Measurements from ENCODE around the gene TMTC4. TPM values are rescaled to one million over a fixed set of nuclear protein-coding genes. Genes with fewer than 3 reads are reported as not detected.

The TMTC4 gene
- polyA plus RNA-seq, 3 donors: 2.1 to 11.5 (median 3.9) TPM

- peaks cover 0 to 2% (median 0%) of the 10 kb centered on the region in 3 donors for H3K27me3 Mint-ChIP-seq (ENCODE audit: low read depth in 3 of 3)
- Histone ChIP-seq H3K9me3 (replicated peaks in 1 of 2; ENCODE audit: control insufficient read depth in 1 of 2, insufficient read depth in 1 of 2, low read length in 2 of 2) (no peaks in the 10 kb centered on the region), H3K27me3 (ENCODE audit: control insufficient read depth in 2 of 2, insufficient read depth in 2 of 2, low read length in 2 of 2) (no peaks in the 10 kb centered on the region), H3K4me3 (replicated peaks in 1 of 3; ENCODE audit: low read depth in 2 of 3, low read length in 3 of 3) (no peak overlapping the region), H3K4me1 (ENCODE audit: control insufficient read depth in 1 of 2, insufficient read depth in 2 of 2, low read length in 2 of 2) (no peaks in the 10 kb centered on the region), H3K9ac (ENCODE audit: insufficient read depth, low read length, poor library complexity, severe bottlenecking) (no peak overlapping the region), H2AFZ (ENCODE audit: insufficient read depth, low read depth, low read length, poor library complexity, severe bottlenecking) (no peak overlapping the region), H3K79me2 (ENCODE audit: insufficient read depth, low read length) (peaks cover 5% of the 10 kb centered on the region), H3K27ac (ENCODE audit: low read depth in 1 of 2, low read length in 2 of 2) (no peak overlapping the region), H3K36me3 (replicated peaks in 1 of 2; ENCODE audit: control insufficient read depth in 1 of 2, insufficient read depth in 2 of 2, low read length in 2 of 2) (peaks cover 74 to 100% of the 10 kb centered on the region in 2 donors), H4K20me1 (ENCODE audit: insufficient read depth, low read length) (no peaks in the 10 kb centered on the region), H3K4me2 (replicated peaks; ENCODE audit: extremely low read depth, low read length, poor library complexity, severe bottlenecking) (no peak overlapping the region)
- DNase-seq: no peak
- no peaks in the 10 kb centered on the region for H3K4me1 Mint-ChIP-seq
- H3K27ac Mint-ChIP-seq: no peak overlapping the region
- TF ChIP-seq CTCF (IDR thresholded peaks at IDR 0.05): no peak
- H3K4me3 Mint-ChIP-seq: no peak overlapping the region
- WGBS (ENCODE audit: insufficient coverage): 75% methylated on average over 6 of the region's 9 CpGs
- H3K9me3 Mint-ChIP-seq: no peaks in the 10 kb centered on the region
- intact Hi-C loops (cut with micrococcal nuclease): no loop called here
- peaks cover 85 to 97% of the 10 kb centered on the region in 2 donors for H3K36me3 Mint-ChIP-seq
Observed at GRCh38 chr13:100665403-100665802, 9.2 kb downstream of the TMTC4 start.

GRCh38 chr13:100664171-100664900 is 10.3 kb downstream of the TMTC4 start:
- no peaks in the 10 kb centered on the region for H3K4me1 ChIP-seq (ENCODE audit: control insufficient read depth in 1 of 2, insufficient read depth in 2 of 2, low read length in 2 of 2)
- H3K36me3 Mint-ChIP-seq: peaks cover 89 to 96% of the 10 kb centered on the region in 2 donors
- no peaks in the 10 kb centered on the region for H4K20me1 ChIP-seq (ENCODE audit: insufficient read depth, low read length)

More at GRCh38 chr13:100664171-100664900, 10.3 kb downstream of the TMTC4 start:
- Histone ChIP-seq H3K9me3 (replicated peaks in 1 of 2; ENCODE audit: control insufficient read depth in 1 of 2, insufficient read depth in 1 of 2, low read length in 2 of 2) (no peaks in the 10 kb centered on the region), H3K4me3 (replicated peaks in 1 of 3; ENCODE audit: low read depth in 2 of 3, low read length in 3 of 3) (no peak overlapping the region), H2AFZ (ENCODE audit: insufficient read depth, low read depth, low read length, poor library complexity, severe bottlenecking) (no peak overlapping the region), H3K9ac (ENCODE audit: insufficient read depth, low read length, poor library complexity, severe bottlenecking) (no peak overlapping the region), H3K27me3 (ENCODE audit: control insufficient read depth in 2 of 2, insufficient read depth in 2 of 2, low read length in 2 of 2) (no peaks in the 10 kb centered on the region), H3K79me2 (ENCODE audit: insufficient read depth, low read length) (no peaks in the 10 kb centered on the region), H3K27ac (ENCODE audit: low read depth in 1 of 2, low read length in 2 of 2) (no peak overlapping the region), H3K4me2 (replicated peaks; ENCODE audit: extremely low read depth, low read length, poor library complexity, severe bottlenecking) (no peak overlapping the region), H3K36me3 (replicated peaks in 1 of 2; ENCODE audit: control insufficient read depth in 1 of 2, insufficient read depth in 2 of 2, low read length in 2 of 2) (peaks cover 69 to 98% of the 10 kb centered on the region in 2 donors)
- Mint-ChIP-seq H3K4me3 (no peak overlapping the region), H3K27ac (peak overlapping the region in 2 of 7 donors; percentile 6 to 38), H3K9me3 (no peaks in the 10 kb centered on the region), H3K27me3 (ENCODE audit: low read depth in 3 of 3) (peaks cover 0 to 2% (median 0%) of the 10 kb centered on the region in 3 donors), H3K4me1 (no peaks in the 10 kb centered on the region)
- intact Hi-C loops (cut with micrococcal nuclease): no loop called here
- WGBS (ENCODE audit: insufficient coverage): 93% methylated on average over 10 of the region's 10 CpGs
- DNase-seq: no peak
- no peak for TF ChIP-seq CTCF (IDR thresholded peaks at IDR 0.05)
